ENCODE data around the gene ARHGAP23. TPM values are rescaled to one million over a fixed set of nuclear protein-coding genes. Genes with fewer than 3 reads are reported as not detected.

Gene ARHGAP23
- total RNA-seq, 1 donor from 2014 or later: 177 TPM

GRCh38 chr17:38460716-38461630 lies 32.7 kb downstream of the ARHGAP23 start:
- TF ChIP-seq, protein P1, sequence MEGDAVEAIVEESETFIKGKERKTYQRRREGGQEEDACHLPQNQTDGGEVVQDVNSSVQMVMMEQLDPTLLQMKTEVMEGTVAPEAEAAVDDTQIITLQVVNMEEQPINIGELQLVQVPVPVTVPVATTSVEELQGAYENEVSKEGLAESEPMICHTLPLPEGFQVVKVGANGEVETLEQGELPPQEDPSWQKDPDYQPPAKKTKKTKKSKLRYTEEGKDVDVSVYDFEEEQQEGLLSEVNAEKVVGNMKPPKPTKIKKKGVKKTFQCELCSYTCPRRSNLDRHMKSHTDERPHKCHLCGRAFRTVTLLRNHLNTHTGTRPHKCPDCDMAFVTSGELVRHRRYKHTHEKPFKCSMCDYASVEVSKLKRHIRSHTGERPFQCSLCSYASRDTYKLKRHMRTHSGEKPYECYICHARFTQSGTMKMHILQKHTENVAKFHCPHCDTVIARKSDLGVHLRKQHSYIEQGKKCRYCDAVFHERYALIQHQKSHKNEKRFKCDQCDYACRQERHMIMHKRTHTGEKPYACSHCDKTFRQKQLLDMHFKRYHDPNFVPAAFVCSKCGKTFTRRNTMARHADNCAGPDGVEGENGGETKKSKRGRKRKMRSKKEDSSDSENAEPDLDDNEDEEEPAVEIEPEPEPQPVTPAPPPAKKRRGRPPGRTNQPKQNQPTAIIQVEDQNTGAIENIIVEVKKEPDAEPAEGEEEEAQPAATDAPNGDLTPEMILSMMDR (IDR thresholded peaks at IDR 0.05): no peak
- no peaks in the 10 kb centered on the region for H3K9me3 Mint-ChIP-seq (ENCODE audit: unreplicated experiment)
- H3K4me3 Mint-ChIP-seq (ENCODE audit: unreplicated experiment): no peak overlapping the region
- H3K36me3 Mint-ChIP-seq (ENCODE audit: unreplicated experiment): peaks cover 27% of the 10 kb centered on the region
- H3K4me1 Mint-ChIP-seq (ENCODE audit: unreplicated experiment): peaks cover 69% of the 10 kb centered on the region
- DNase-seq (ENCODE audit: extremely low spot score, unreplicated experiment): no peak
- peak overlapping the region; percentile 47 for H3K27ac Mint-ChIP-seq (ENCODE audit: unreplicated experiment)
- H3K27me3 Mint-ChIP-seq (ENCODE audit: unreplicated experiment): no peaks in the 10 kb centered on the region

- Mint-ChIP-seq H3K9me3 (ENCODE audit: unreplicated experiment) (no peaks in the 10 kb centered on the region), H3K36me3 (ENCODE audit: unreplicated experiment) (peaks cover 28% of the 10 kb centered on the region), H3K4me1 (ENCODE audit: unreplicated experiment) (peaks cover 64% of the 10 kb centered on the region), H3K4me3 (ENCODE audit: unreplicated experiment) (no peak overlapping the region), H3K27ac (ENCODE audit: unreplicated experiment) (peak overlapping the region; percentile 14), H3K27me3 (ENCODE audit: unreplicated experiment) (no peaks in the 10 kb centered on the region)
- TF ChIP-seq, protein P1 (IDR thresholded peaks at IDR 0.05): no peak
- no peak for DNase-seq (ENCODE audit: extremely low spot score, unreplicated experiment)
Observed at GRCh38 chr17:38461683-38462082, 33.4 kb downstream of the ARHGAP23 start.

- H3K27ac Mint-ChIP-seq (ENCODE audit: unreplicated experiment): peak overlapping the region; percentile 98
- TF ChIP-seq, protein P1 (IDR thresholded peaks at IDR 0.05): no peak
Observed at GRCh38 chr17:38463451-38463858, 35.2 kb downstream of the ARHGAP23 start.

GRCh38 chr17:38464251-38464722 lies 36.0 kb downstream of the ARHGAP23 start:
- Mint-ChIP-seq H3K27ac (ENCODE audit: unreplicated experiment) (peak overlapping the region; percentile 98), H3K4me3 (ENCODE audit: unreplicated experiment) (peak overlapping the region; percentile 82), H3K4me1 (ENCODE audit: unreplicated experiment) (peaks cover 76% of the 10 kb centered on the region), H3K9me3 (ENCODE audit: unreplicated experiment) (no peaks in the 10 kb centered on the region), H3K27me3 (ENCODE audit: unreplicated experiment) (no peaks in the 10 kb centered on the region), H3K36me3 (ENCODE audit: unreplicated experiment) (peaks cover 36% of the 10 kb centered on the region)
- no peak for DNase-seq (ENCODE audit: extremely low spot score, unreplicated experiment)
- TF ChIP-seq, protein P1 (IDR thresholded peaks at IDR 0.05): no peak

More at GRCh38 chr17:38463451-38463858, 35.2 kb downstream of the ARHGAP23 start:
- Mint-ChIP-seq H3K4me1 (ENCODE audit: unreplicated experiment) (peaks cover 71% of the 10 kb centered on the region), H3K36me3 (ENCODE audit: unreplicated experiment) (peaks cover 37% of the 10 kb centered on the region), H3K4me3 (ENCODE audit: unreplicated experiment) (peak overlapping the region; percentile 82), H3K27me3 (ENCODE audit: unreplicated experiment) (no peaks in the 10 kb centered on the region), H3K9me3 (ENCODE audit: unreplicated experiment) (no peaks in the 10 kb centered on the region)
- no peak for DNase-seq (ENCODE audit: extremely low spot score, unreplicated experiment)

DNA sequence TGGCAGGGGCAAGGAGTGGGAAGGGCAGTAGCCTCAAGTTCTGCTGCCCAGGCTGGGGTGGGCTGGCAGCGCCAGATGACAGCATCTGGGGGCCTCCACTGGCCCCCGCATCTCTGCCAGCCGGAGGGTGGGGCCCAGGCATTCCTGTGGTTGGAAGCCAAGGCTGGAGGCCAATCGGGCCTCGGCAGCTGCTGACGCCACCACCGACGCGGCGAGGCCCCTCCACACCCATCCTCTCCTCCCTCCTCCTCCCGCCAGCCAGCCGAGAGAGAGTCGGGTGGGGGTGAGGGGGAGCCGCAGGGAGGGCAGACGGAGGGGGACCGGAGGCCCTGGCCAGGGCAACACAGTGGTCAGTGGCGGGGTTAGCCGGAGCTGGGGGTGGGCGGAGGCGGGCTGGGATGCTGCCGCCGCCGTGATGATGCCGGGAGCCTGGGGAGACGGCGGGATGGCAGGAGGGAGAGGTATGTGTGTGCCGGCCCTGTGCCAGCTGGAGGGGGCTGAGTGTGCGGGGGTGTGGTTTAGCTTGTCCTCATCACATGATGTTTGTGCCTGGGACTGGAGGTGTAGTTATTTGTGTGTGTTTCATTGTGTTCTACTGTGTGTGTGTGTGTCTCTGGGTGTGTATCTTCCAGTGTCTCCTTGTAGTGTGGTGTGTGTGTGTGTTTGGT lies 36.6 kb downstream of the ARHGAP23 start:
- Mint-ChIP-seq H3K27ac (ENCODE audit: unreplicated experiment) (peak overlapping the region; percentile 98), H3K4me1 (ENCODE audit: unreplicated experiment) (peaks cover 77% of the 10 kb centered on the region), H3K4me3 (ENCODE audit: unreplicated experiment) (peak overlapping the region; percentile 82), H3K36me3 (ENCODE audit: unreplicated experiment) (peaks cover 34% of the 10 kb centered on the region), H3K9me3 (ENCODE audit: unreplicated experiment) (no peaks in the 10 kb centered on the region), H3K27me3 (ENCODE audit: unreplicated experiment) (no peaks in the 10 kb centered on the region)
- TF ChIP-seq, protein P1 (IDR thresholded peaks at IDR 0.05): no peak
- DNase-seq (ENCODE audit: extremely low spot score, unreplicated experiment): peak; percentile 97

All from osteocyte (in vitro differentiated cells).